Neural progenitor cell (in vitro differentiated cells): ENCODE data around the gene CCDC80. TPM values are rescaled to one million over a fixed set of nuclear protein-coding genes. Genes with fewer than 3 reads are reported as not detected.

ENCODE experiments used
- DNase-seq: peaks from one replicate; pipeline ENCODE4 v3.0.0-alpha.2; 2016; ENCODE audit warnings: low spot score
- H2AFZ ChIP-seq: fragments of 200-600 bp; sonication (generic); replicated peaks from 2 replicates; pipeline ENCODE4 v1.6.1; 2016; ENCODE audit warnings: antibody characterized with exemption
- H3F3A ChIP-seq: fragments of 200-600 bp; sonication (generic); 2 replicates; pipeline ENCODE4 v1.6.1; 2016; ENCODE audit warnings: antibody characterized with exemption, low read depth
- H3K27ac ChIP-seq: fragments of 200-600 bp; sonication (generic); 2 replicates; pipeline ENCODE4 v1.5.1; 2016; ENCODE audit warnings: mild to moderate bottlenecking
- H3K27me3 ChIP-seq: fragments of 200-600 bp; sonication (generic); 2 replicates; pipeline ENCODE4 v1.6.1; 2016; ENCODE audit warnings: mild to moderate bottlenecking, moderate library complexity
- H3K36me3 ChIP-seq: fragments of 200-600 bp; sonication (generic); 2 replicates; pipeline ENCODE4 v1.5.1; 2016
- H3K4me1 ChIP-seq: fragments of 200-600 bp; sonication (generic); 2 replicates; pipeline ENCODE4 v1.6.1; 2016; ENCODE audit warnings: mixed run types
- H3K4me2 ChIP-seq: fragments of 200-600 bp; sonication (generic); 2 replicates; pipeline ENCODE4 v1.6.1; 2016
- H3K4me3 ChIP-seq: fragments of 200-600 bp; sonication (generic); 2 replicates; pipeline ENCODE4 v1.5.1; 2016
- H3K79me2 ChIP-seq: fragments of 200-600 bp; sonication (generic); 2 replicates; pipeline ENCODE4 v1.6.1; 2016; ENCODE audit warnings: low read depth
- H3K9ac ChIP-seq: fragments of 200-600 bp; sonication (generic); 2 replicates; pipeline ENCODE4 v1.6.1; 2016
- H3K9me3 ChIP-seq: fragments of 200-600 bp; sonication (generic); 2 replicates; pipeline ENCODE4 v1.5.1; 2016; ENCODE audit warnings: low read depth
- H4K20me1 ChIP-seq: fragments of 200-600 bp; sonication (generic); 2 replicates; pipeline ENCODE4 v1.6.1; 2016; ENCODE audit warnings: low read depth
- H3K27ac Mint-ChIP-seq: 3 replicates; pipeline ENCODE4 v1.8.0; 2021; ENCODE audit warnings: mixed read lengths
- H3K27me3 Mint-ChIP-seq: 2 replicates; pipeline ENCODE4 v1.8.0; 2022; ENCODE audit warnings: low read depth, mild to moderate bottlenecking, inconsistent platforms, moderate library complexity, mixed read lengths; ENCODE audit not compliant: insufficient read depth
- H3K36me3 Mint-ChIP-seq: 3 replicates; pipeline ENCODE4 v1.8.0; 2021; ENCODE audit warnings: mixed read lengths
- H3K4me1 Mint-ChIP-seq: 3 replicates; pipeline ENCODE4 v1.8.0; 2021; ENCODE audit warnings: mixed read lengths
- H3K4me3 Mint-ChIP-seq: 3 replicates; pipeline ENCODE4 v1.8.0; 2021; ENCODE audit warnings: mild to moderate bottlenecking, moderate library complexity, mixed read lengths
- H3K9me3 Mint-ChIP-seq: 3 replicates; pipeline ENCODE4 v1.8.0; 2020; ENCODE audit warnings: mixed read lengths
- EZH2 ChIP-seq: fragments of 200-600 bp; sonication (generic); IDR thresholded peaks from 2 replicates; pipeline ENCODE4 v1.6.1; 2017; ENCODE audit warnings: antibody characterized with exemption, mild to moderate bottlenecking, moderate library complexity
- EZH2phosphoT487 ChIP-seq: fragments of 200-600 bp; sonication (generic); IDR thresholded peaks from 2 replicates; pipeline ENCODE4 v1.6.1; 2017; ENCODE audit warnings: antibody characterized with exemption
- total RNA-seq: library from RNA; depleted of rRNA; stranded (reverse); fragments of >200 nt; gene quantifications from 2 replicates; pipeline ENCODE4 v1.2.3, GENCODE V29; 2015; ENCODE audit warnings: low replicate concordance
- TF ChIP-seq, protein P1 (sequence below): fragments of 200-600 bp; sonication (generic); IDR thresholded peaks from 2 replicates; pipeline ENCODE4 v1.5.1; 2017; ENCODE audit warnings: antibody characterized with exemption, mild to moderate bottlenecking

CCDC80 gene
- total RNA-seq, 1 donor from 2014 or later, result 21.5 TPM

DNA sequence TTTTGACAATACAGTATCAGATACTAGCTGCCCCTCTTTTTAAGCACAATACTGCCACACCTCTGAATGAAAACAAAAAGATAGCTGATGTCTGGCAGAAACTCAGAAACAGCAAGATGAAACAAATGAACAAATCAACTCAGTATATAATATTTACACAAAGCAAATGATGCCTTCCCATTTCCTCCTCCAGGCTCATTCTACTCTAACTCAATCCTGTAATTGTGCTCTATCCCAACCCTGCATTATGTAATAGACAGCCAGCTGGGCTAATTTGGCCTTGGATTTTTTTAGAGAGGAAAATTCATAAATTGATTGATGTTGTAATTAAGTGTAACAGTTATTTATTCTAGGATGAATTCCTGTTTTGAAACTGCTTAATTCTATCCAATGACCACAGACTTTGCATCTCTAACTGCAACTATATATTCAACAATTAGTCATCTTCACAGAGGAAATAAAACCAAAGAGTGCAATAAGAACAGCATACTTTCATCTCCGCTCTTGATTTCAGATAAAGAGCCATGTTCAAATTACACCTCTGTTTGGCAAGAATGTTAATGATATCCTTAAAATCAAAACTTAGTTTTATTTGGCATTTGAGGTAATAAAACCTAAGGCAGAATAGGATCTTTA is 85.3 kb downstream of the CCDC80 start:
- Mint-ChIP-seq H3K36me3 (peaks cover 9% of the 10 kb centered on the region), H3K4me3 (no peak overlapping the region), H3K27me3 (no peaks in the 10 kb centered on the region), H3K27ac (no peak overlapping the region), H3K4me1 (peaks cover 16% of the 10 kb centered on the region), H3K9me3 (no peaks in the 10 kb centered on the region)
- no peak overlapping the region for H3K4me3 ChIP-seq
- H3K79me2 ChIP-seq, result peaks cover 68% of the 10 kb centered on the region
- H3K9ac ChIP-seq, result no peak overlapping the region
- TF ChIP-seq, protein P1, sequence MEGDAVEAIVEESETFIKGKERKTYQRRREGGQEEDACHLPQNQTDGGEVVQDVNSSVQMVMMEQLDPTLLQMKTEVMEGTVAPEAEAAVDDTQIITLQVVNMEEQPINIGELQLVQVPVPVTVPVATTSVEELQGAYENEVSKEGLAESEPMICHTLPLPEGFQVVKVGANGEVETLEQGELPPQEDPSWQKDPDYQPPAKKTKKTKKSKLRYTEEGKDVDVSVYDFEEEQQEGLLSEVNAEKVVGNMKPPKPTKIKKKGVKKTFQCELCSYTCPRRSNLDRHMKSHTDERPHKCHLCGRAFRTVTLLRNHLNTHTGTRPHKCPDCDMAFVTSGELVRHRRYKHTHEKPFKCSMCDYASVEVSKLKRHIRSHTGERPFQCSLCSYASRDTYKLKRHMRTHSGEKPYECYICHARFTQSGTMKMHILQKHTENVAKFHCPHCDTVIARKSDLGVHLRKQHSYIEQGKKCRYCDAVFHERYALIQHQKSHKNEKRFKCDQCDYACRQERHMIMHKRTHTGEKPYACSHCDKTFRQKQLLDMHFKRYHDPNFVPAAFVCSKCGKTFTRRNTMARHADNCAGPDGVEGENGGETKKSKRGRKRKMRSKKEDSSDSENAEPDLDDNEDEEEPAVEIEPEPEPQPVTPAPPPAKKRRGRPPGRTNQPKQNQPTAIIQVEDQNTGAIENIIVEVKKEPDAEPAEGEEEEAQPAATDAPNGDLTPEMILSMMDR, result no peak
- TF ChIP-seq EZH2phosphoT487, result no peak
- no peak for TF ChIP-seq EZH2
- H3K27ac ChIP-seq, result no peak overlapping the region
- H3K4me1 ChIP-seq, result peaks cover 9% of the 10 kb centered on the region
- no peak overlapping the region for H3K4me2 ChIP-seq
- no peak for DNase-seq
- H3F3A ChIP-seq, result peaks cover 2% of the 10 kb centered on the region
- H3K27me3 ChIP-seq, result no peaks in the 10 kb centered on the region
- peaks cover 6% of the 10 kb centered on the region for H3K36me3 ChIP-seq
- no peaks in the 10 kb centered on the region for H3K9me3 ChIP-seq
- H4K20me1 ChIP-seq, result no peaks in the 10 kb centered on the region
- H2AFZ ChIP-seq, result no peak overlapping the region

DNA sequence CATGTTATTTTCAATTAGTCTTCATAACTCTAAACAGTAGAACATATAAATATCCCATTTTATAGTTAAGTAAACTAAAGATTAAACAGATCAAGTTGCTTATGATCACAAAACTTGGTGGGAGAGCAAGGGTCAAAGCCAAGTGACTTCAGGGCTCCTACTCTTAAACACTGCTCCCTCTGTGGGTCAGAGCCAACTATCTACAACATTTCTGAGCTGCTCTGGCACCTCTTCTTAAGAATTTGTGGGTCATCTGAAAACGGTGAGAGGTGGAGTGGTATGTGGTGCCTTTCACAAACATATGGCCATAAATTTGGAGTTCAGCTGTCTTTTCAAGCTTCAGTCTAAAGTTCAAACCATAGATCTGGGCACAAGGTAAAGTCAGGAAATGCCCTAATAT is 90.1 kb downstream of the CCDC80 start:
- TF ChIP-seq EZH2phosphoT487, result no peak
- TF ChIP-seq EZH2, result no peak
- TF ChIP-seq, protein P1, result no peak
- peaks cover 33% of the 10 kb centered on the region for H3K79me2 ChIP-seq

More for the DNA sequence above, 90.1 kb downstream of the CCDC80 start:
- Histone ChIP-seq H3K27ac (no peak overlapping the region), H2AFZ (no peak overlapping the region), H3K36me3 (no peaks in the 10 kb centered on the region), H3K4me3 (no peak overlapping the region), H3K9ac (no peak overlapping the region), H3K27me3 (no peaks in the 10 kb centered on the region), H3F3A (no peaks in the 10 kb centered on the region), H4K20me1 (no peaks in the 10 kb centered on the region), H3K9me3 (no peaks in the 10 kb centered on the region), H3K4me2 (no peak overlapping the region), H3K4me1 (no peaks in the 10 kb centered on the region)
- H3K4me1 Mint-ChIP-seq, result no peaks in the 10 kb centered on the region
- no peak overlapping the region for H3K4me3 Mint-ChIP-seq
- no peaks in the 10 kb centered on the region for H3K27me3 Mint-ChIP-seq
- no peaks in the 10 kb centered on the region for H3K9me3 Mint-ChIP-seq
- no peak for DNase-seq
- no peak overlapping the region for H3K27ac Mint-ChIP-seq
- H3K36me3 Mint-ChIP-seq, result peaks cover 4% of the 10 kb centered on the region

Other genes starting within 250 kb of the CCDC80 start
- 3.9 TPM in 1 of 2 replicates, not detected in the other for gene BTLA, start 141.7 kb downstream of the CCDC80 start, total RNA-seq
- gene ATG3, start 79.2 kb downstream of the CCDC80 start, total RNA-seq, result 32.1 and 55.8 TPM in 2 replicates
- 35.9 and 59.7 TPM in 2 replicates for gene SLC35A5, start 79.1 kb downstream of the CCDC80 start, total RNA-seq
- not detected in 2 replicates for gene CD200R1L, start 205.7 kb upstream of the CCDC80 start, total RNA-seq